IMR-90 (cell line): ENCODE data around the gene DNAH17. TPM values are rescaled to one million over a fixed set of nuclear protein-coding genes. Genes with fewer than 3 reads are reported as not detected.

ENCODE experiments used
- ATAC-seq: fragments of 200-7000 bp; cut with Tn5 transposase; 2 replicates; pipeline ENCODE4 v1.9.1; 2020; ENCODE audit warnings: low read depth, mild to moderate bottlenecking, moderate library complexity
- BruUV-seq: library from RNA; stranded (reverse); fragments of 400-500 nt; replicated peaks from 2 replicates; lab custom pipeline; 2021; lab: Mats Ljungman, UMichigan
- CTCF ChIA-PET: fragments of 300-600 bp; formaldehyde crosslinking; extraction: SDS; loops from one replicate; lab custom pipeline; 2021; ENCODE audit warnings: antibody characterized with exemption; lab: Yijun Ruan, JAX
- POLR2A ChIA-PET: fragments of 300-600 bp; sonication (Branson Sonifier 250); formaldehyde crosslinking; loops from one replicate; lab custom pipeline; 2022; ENCODE audit warnings: antibody characterized with exemption; ENCODE audit not compliant: unreplicated experiment; lab: Charles Lee
- DNase-seq: peaks from one replicate; pipeline ENCODE4 v3.0.0; 2013
- H2AFZ ChIP-seq: replicated peaks from 2 replicates; pipeline ENCODE3; 2013; ENCODE audit warnings: low read length, mild to moderate bottlenecking; ENCODE audit not compliant: poor library complexity
- H2AK5ac ChIP-seq: 2 replicates; pipeline ENCODE4 v1.6.1; 2013; ENCODE audit warnings: low read depth, low read length, inconsistent platforms
- H2AK9ac ChIP-seq: replicated peaks from 2 replicates; pipeline ENCODE3; 2013; ENCODE audit warnings: mild to moderate bottlenecking, low read depth, low read length, moderate library complexity; ENCODE audit not compliant: poor library complexity
- H2BK120ac ChIP-seq: 2 replicates; pipeline ENCODE4 v1.6.1; 2013; ENCODE audit warnings: low read depth, low read length, inconsistent platforms
- H2BK15ac ChIP-seq: 3 replicates; pipeline ENCODE4 v1.6.1; 2013; ENCODE audit warnings: low read depth, low read length, inconsistent platforms
- H2BK20ac ChIP-seq: 2 replicates; pipeline ENCODE4 v1.6.1; 2013; ENCODE audit warnings: low read depth, mild to moderate bottlenecking, inconsistent platforms, low read length, moderate library complexity
- H2BK5ac ChIP-seq: 2 replicates; pipeline ENCODE4 v1.6.1; 2013; ENCODE audit warnings: mild to moderate bottlenecking, low read depth, low read length, inconsistent platforms; ENCODE audit not compliant: poor library complexity, severe bottlenecking
- H3K14ac ChIP-seq: replicated peaks from 2 replicates; pipeline ENCODE4 v1.6.1; 2013; ENCODE audit warnings: low read depth, low read length, inconsistent platforms
- H3K18ac ChIP-seq: 2 replicates; pipeline ENCODE4 v1.6.1; 2013; ENCODE audit warnings: low read depth, low read length, control low read depth
- H3K23ac ChIP-seq: 2 replicates; pipeline ENCODE4 v1.6.1; 2013; ENCODE audit warnings: low read depth, low read length, inconsistent platforms
- H3K27ac ChIP-seq: 2 replicates; pipeline ENCODE4 v1.5.1; 2013; ENCODE audit warnings: mild to moderate bottlenecking, control low read depth, low read length; ENCODE audit not compliant: insufficient read depth
- H3K27me3 ChIP-seq: 2 replicates; pipeline ENCODE4 v1.6.1; 2013; ENCODE audit warnings: low read length; ENCODE audit not compliant: control insufficient read depth, insufficient read depth
- H3K36me3 ChIP-seq: 2 replicates; pipeline ENCODE4 v1.6.1; 2013; ENCODE audit warnings: low read length, mixed read lengths; ENCODE audit not compliant: control insufficient read depth, insufficient read depth
- H3K4ac ChIP-seq: 2 replicates; pipeline ENCODE4 v1.6.1; 2013; ENCODE audit warnings: low read depth, low read length, inconsistent platforms
- H3K4me1 ChIP-seq: 2 replicates; pipeline ENCODE4 v1.6.1; 2013; ENCODE audit warnings: low read length, mixed read lengths; ENCODE audit not compliant: control insufficient read depth, insufficient read depth
- H3K4me2 ChIP-seq: 2 replicates; pipeline ENCODE4 v1.6.1; 2013; ENCODE audit warnings: low read depth, mild to moderate bottlenecking, control low read depth, low read length, moderate library complexity
- H3K4me3 ChIP-seq: 2 replicates; pipeline ENCODE4 v1.5.1; 2013; ENCODE audit warnings: low read depth, mild to moderate bottlenecking, control low read depth, low read length, moderate library complexity; ENCODE audit not compliant: insufficient read depth
- H3K56ac ChIP-seq: 2 replicates; pipeline ENCODE4 v1.6.1; 2013; ENCODE audit warnings: low read length, inconsistent platforms; ENCODE audit not compliant: insufficient read depth; ENCODE audit errors: extremely low read depth
- H3K79me1 ChIP-seq, 2 experiments: 2 replicates each; pipeline ENCODE4 v1.6.1; 2013; ENCODE audit warnings: low read length in 2 of 2, inconsistent platforms in 1 of 2, low read depth in 1 of 2
- H3K9ac ChIP-seq: 2 replicates; pipeline ENCODE4 v1.6.1; 2013; ENCODE audit warnings: low read depth, low read length, control low read depth
- H3K9me1 ChIP-seq: 2 replicates; pipeline ENCODE4 v1.6.1; 2013; ENCODE audit warnings: low read length, inconsistent platforms; ENCODE audit not compliant: insufficient read depth
- H3K9me3 ChIP-seq: 2 replicates; pipeline ENCODE4 v1.6.1; 2013; ENCODE audit warnings: low read length; ENCODE audit not compliant: control insufficient read depth, insufficient read depth
- H4K20me1 ChIP-seq: 2 replicates; pipeline ENCODE4 v1.6.1; 2013; ENCODE audit warnings: low read length, inconsistent platforms; ENCODE audit not compliant: insufficient read depth
- H4K5ac ChIP-seq: 2 replicates; pipeline ENCODE4 v1.6.1; 2013; ENCODE audit warnings: mild to moderate bottlenecking, low read depth, low read length, control low read depth
- H4K8ac ChIP-seq, 2 experiments: 2 replicates each; pipeline ENCODE4 v1.6.1; 2013; ENCODE audit warnings: low read depth in 2 of 2, low read length in 2 of 2, control low read depth in 1 of 2, inconsistent platforms in 1 of 2
- H4K91ac ChIP-seq: 2 replicates; pipeline ENCODE4 v1.6.1; 2013; ENCODE audit warnings: low read depth, low read length, inconsistent platforms; ENCODE audit not compliant: insufficient read depth
- CEBPB ChIP-seq: IDR thresholded peaks from 2 replicates; pipeline ENCODE4 v1.6.1; 2012; ENCODE audit warnings: low read depth, low read length, improper control_type of control experiment
- CHD1 ChIP-seq: IDR thresholded peaks from 2 replicates; pipeline ENCODE4 v1.6.1; 2012; ENCODE audit warnings: low read depth, low read length, improper control_type of control experiment
- MAFK ChIP-seq: IDR thresholded peaks from 2 replicates; pipeline ENCODE4 v1.6.1; 2012; ENCODE audit warnings: low read depth, low read length, improper control_type of control experiment
- MXI1 ChIP-seq: IDR thresholded peaks from 2 replicates; pipeline ENCODE4 v1.6.1; 2012; ENCODE audit warnings: low read depth, mild to moderate bottlenecking, low read length, moderate library complexity, borderline replicate concordance
- NFE2L2 ChIP-seq: fragments of 150-350 bp; IDR thresholded peaks from 2 replicates; pipeline ENCODE4 v1.6.1; 2016; ENCODE audit warnings: low read depth, mild to moderate bottlenecking, low read length
- POLR2A ChIP-seq: IDR thresholded peaks from 2 replicates; pipeline ENCODE4 v1.6.1; 2012; ENCODE audit warnings: mild to moderate bottlenecking, low read depth, low read length
- RAD21 ChIP-seq: IDR thresholded peaks from 2 replicates; pipeline ENCODE4 v1.6.1; 2012; ENCODE audit warnings: low read length, improper control_type of control experiment
- RFX5 ChIP-seq: IDR thresholded peaks from 2 replicates; pipeline ENCODE4 v1.8.0; 2012; ENCODE audit warnings: low read depth, mild to moderate bottlenecking, low read length, moderate library complexity
- SMC3 ChIP-seq: fragments of 150-350 bp; IDR thresholded peaks from 2 replicates; pipeline ENCODE4 v1.6.1; 2016; ENCODE audit warnings: low read depth, mild to moderate bottlenecking, antibody characterized with exemption, low read length, moderate library complexity
- WGBS, 2 experiments: methylation state at CpG; one replicate each; pipeline versions ENCODE4 v1.1.5 to v1.1.7; 2013; ENCODE audit warnings: missing lambda C conversion rate in 2 of 2; ENCODE audit not compliant: insufficient read length in 1 of 2; ENCODE audit errors: extremely low coverage in 2 of 2; 5-methylcytosine and 5-hydroxymethylcytosine counted together
- dilution Hi-C: fragments of 300-500 bp; cut with HindIII; formaldehyde crosslinking; loops from one replicate; pipeline ENCODE4 v1.14.3; 2018; ENCODE audit warnings: low sequenced_read_pairs; ENCODE audit not compliant: unreplicated experiment
- in situ Hi-C: fragments of 300-500 bp; cut with MboI; formaldehyde crosslinking; loops from 3 replicates; pipeline ENCODE4 v1.14.3; 2019; ENCODE audit warnings: low sequenced_read_pairs, inconsistent platforms, mixed read lengths
- intact Hi-C: fragments of 100-400 bp; cut with micrococcal nuclease; formaldehyde crosslinking; loops from 2 replicates; pipeline ENCODE4 v1.10.0; 2022
- polyA plus RNA-seq, 3 experiments: library from polyadenylated mRNA; depleted of rRNA; stranded (reverse); fragments of >200 nt; gene quantifications; 2 replicates each; pipeline ENCODE4 v1.2.3, GENCODE V29; 2012; ENCODE audit warnings: low replicate concordance in 1 of 3
- total RNA-seq: library from RNA; depleted of rRNA; stranded (reverse); fragments of >200 nt; gene quantifications from 2 replicates; pipeline ENCODE4 v1.2.3, GENCODE V29; 2012

DNAH17 gene
- total and polyA plus RNA-seq, 2 of the 4 experiments (the other 2 are of a cell fraction): not detected

- ChIA-PET POLR2A (no interaction called here), CTCF (no interaction called here)
- Histone ChIP-seq H2BK120ac (no peak overlapping the region), H4K20me1 (no peaks in the 10 kb centered on the region; the same call in 1 of the 2 replicates), H3K4me1 (no peaks in the 10 kb centered on the region), H3K56ac (no peak overlapping the region), H3K23ac (no peak overlapping the region), H3K9ac (no peak overlapping the region), H2AK5ac (no peak overlapping the region), H3K79me1 (no peaks in the 10 kb centered on the region), H4K8ac (no peak overlapping the region), H3K4me2 (no peak overlapping the region), H2AK9ac (no peak overlapping the region), H2BK20ac (no peak overlapping the region), H3K27ac (no peak overlapping the region), H2AFZ (no peak overlapping the region), H2BK5ac (no peak overlapping the region), H3K18ac (no peak overlapping the region), H3K27me3 (peaks cover 24% of the 10 kb centered on the region), H2BK15ac (no peak overlapping the region), H3K9me3 (no peaks in the 10 kb centered on the region), H3K36me3 (no peaks in the 10 kb centered on the region), H3K14ac (no peak overlapping the region), H4K5ac (no peak overlapping the region), H4K91ac (no peak overlapping the region), H3K9me1 (no peaks in the 10 kb centered on the region), H3K4ac (no peak overlapping the region), H3K4me3 (no peak overlapping the region)
- WGBS, 2 experiments: 77% methylated on average over 15 of the region's 32 CpGs; no CpG with 5 or more reads in 1 of the 2 experiments
- intact Hi-C loops (no loop called here), dilution Hi-C loops (no loop called here), in situ Hi-C loops (loop anchor here (25.0 kb wide), 1 partner anchor 477 kb away; no protein-coding TSS in a partner anchor)
- TF ChIP-seq RFX5 (no peak), POLR2A (no peak), CHD1 (no peak), RAD21 (no peak), SMC3 (no peak), NFE2L2 (no peak), CEBPB (no peak), MAFK (no peak), MXI1 (no peak)
- ATAC-seq (no peak), DNase-seq (no peak)
- BruUV-seq: no TSS peak
Observed at GRCh38 chr17:78485290-78486168, 91.7 kb downstream of the DNAH17 start.
